GM13976 (cell line): Measurements from ENCODE around the gene THAP5.
"Not testable (repeated sequence)": the region's sequence is repeated elsewhere in the genome, so short reads cannot be mapped to it uniquely, and the experiment has no call there.

Experiments used
- DNase-seq: peaks from one replicate; pipeline ENCODE4 v3.0.0; 2012; ENCODE audit warnings: low spot score
- in situ Hi-C: fragments of 300-500 bp; cut with MboI; formaldehyde crosslinking; loops from one replicate; pipeline ENCODE4 v1.12.0; 2022; ENCODE audit warnings: low sequenced_read_pairs, mixed read lengths, inconsistent platforms; ENCODE audit not compliant: unreplicated experiment
- TF ChIP-seq, protein P1 (sequence below): IDR thresholded peaks from 2 replicates; pipeline ENCODE4 v1.5.1; 2012; ENCODE audit warnings: borderline replicate concordance, mild to moderate bottlenecking; ENCODE audit not compliant: insufficient read depth; ENCODE audit errors: extremely low read depth, missing control alignments, control extremely low read depth

The THAP5 gene

DNA sequence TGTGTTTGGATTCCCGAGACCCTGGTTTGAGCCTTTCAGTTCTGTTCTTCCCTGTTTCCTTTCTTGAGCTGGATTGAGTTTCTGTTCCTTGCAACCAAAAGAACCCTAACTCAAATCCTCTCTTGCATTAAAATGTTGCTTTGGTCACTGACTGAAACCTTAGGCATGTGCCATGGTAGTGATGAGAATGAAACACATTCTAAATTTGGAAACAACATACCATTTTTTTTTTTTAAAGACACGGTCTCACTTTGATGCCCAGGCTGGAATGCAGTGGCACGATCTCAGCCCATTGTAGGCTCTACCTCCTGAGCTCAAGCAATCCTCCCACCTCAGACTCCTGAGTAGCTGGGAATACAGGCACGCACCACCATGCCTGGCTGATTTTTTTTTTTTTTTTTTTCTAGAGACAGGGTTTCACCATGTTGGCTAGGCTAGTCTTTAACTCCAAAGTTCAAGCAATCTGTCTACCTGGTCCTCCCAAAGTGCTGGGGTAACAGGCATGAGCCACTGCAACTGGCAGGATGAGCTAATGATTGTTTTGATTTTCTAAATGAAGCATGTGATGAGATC lies 8.4 kb downstream of the THAP5 start:
- in situ Hi-C loops: no loop called here
- TF ChIP-seq, protein P1, sequence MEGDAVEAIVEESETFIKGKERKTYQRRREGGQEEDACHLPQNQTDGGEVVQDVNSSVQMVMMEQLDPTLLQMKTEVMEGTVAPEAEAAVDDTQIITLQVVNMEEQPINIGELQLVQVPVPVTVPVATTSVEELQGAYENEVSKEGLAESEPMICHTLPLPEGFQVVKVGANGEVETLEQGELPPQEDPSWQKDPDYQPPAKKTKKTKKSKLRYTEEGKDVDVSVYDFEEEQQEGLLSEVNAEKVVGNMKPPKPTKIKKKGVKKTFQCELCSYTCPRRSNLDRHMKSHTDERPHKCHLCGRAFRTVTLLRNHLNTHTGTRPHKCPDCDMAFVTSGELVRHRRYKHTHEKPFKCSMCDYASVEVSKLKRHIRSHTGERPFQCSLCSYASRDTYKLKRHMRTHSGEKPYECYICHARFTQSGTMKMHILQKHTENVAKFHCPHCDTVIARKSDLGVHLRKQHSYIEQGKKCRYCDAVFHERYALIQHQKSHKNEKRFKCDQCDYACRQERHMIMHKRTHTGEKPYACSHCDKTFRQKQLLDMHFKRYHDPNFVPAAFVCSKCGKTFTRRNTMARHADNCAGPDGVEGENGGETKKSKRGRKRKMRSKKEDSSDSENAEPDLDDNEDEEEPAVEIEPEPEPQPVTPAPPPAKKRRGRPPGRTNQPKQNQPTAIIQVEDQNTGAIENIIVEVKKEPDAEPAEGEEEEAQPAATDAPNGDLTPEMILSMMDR: no peak
- DNase-seq: no peak

- in situ Hi-C loops: no loop called here
Measured at GRCh38 chr7:108559253-108559652, 10.3 kb downstream of the THAP5 start.

GRCh38 chr7:108557617-108558016 lies 11.9 kb downstream of the THAP5 start:
- TF ChIP-seq, protein P1: no peak
- in situ Hi-C loops: no loop called here
- DNase-seq: no peak

More at GRCh38 chr7:108559253-108559652, 10.3 kb downstream of the THAP5 start:
- DNase-seq: no peak
- TF ChIP-seq, protein P1: no peak

DNA sequence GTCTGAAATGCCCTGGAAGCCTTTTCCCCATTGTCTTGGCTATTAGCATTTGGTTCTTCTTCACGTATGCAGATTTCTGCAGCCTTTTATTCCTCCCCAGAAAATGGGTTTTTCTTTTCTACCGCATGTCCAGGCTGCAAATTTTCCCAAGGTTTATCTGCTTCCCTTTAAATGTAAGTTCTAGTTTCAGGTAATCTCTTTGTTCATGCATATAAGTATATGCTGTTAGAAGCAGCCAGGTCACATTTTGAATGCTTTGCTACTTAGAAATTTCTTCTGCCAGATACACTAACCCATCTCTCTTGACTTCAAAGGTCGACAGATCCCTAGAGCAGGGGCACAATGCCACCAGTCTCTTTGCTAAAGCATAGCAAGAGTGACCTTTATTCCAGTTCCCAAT lies 12.3 kb downstream of the THAP5 start:
- DNase-seq: no peak
- TF ChIP-seq, protein P1: no peak
- in situ Hi-C loops: no loop called here

DNA sequence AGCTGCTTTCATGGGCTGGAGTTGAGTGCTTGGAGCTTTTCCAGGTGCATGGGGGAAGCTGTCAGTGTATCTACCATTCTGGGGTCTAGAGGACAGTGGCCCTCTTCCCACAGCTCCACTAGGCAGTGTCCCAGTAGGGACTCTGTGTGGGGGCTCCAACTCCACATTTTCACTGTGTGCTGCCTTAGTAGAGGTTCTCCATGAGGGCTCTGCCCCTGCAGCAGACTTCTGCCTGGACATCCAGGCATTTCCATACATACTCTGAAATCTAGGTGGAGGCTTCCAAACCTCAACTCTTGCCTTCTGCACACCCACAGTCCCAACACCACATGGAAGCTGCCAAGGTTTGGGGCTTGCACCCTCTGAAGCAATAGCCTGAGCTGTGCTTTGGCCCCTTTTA lies 12.8 kb downstream of the THAP5 start:
- DNase-seq, in situ Hi-C loops: not testable (repeated sequence)

DNA sequence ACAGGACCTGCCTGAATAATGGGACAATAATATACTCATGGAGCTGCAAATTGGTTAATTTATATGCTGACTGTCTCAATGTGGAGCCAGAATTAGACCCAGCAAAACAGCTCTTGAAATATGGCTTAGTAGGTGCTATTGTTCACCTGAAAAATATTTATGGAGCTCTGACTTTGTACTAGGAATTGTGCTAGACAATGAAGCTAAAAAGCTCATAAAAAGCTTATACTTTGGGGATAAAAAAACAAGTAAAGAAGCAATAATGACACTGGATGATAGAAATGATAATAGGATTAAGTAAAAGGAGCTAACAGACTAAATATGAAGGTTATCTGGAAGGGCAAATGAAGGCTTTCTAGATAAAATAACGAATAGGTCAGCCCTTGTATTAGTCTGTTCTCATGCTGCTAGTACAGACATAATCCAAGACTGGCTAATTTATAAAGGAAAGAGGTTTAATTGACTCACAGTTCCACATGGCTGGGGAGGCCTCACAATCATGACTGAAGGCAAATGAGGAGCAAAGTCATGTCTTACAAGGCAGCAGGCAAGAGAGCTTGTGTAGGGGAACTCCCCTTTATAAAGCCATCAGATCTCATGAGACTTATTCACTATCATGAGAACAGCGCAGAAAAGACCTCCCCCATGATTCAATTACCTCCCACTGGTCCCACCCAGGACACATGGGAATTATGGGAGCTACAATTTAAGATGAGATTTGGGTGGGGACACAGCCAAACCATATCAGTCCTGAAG lies 21.2 kb downstream of the THAP5 start:
- in situ Hi-C loops, DNase-seq: not testable (repeated sequence)

- TF ChIP-seq, protein P1: no peak
- in situ Hi-C loops: no loop called here
- no peak for DNase-seq
Measured at GRCh38 chr7:108541478-108541877, 28.0 kb downstream of the THAP5 start.

DNA sequence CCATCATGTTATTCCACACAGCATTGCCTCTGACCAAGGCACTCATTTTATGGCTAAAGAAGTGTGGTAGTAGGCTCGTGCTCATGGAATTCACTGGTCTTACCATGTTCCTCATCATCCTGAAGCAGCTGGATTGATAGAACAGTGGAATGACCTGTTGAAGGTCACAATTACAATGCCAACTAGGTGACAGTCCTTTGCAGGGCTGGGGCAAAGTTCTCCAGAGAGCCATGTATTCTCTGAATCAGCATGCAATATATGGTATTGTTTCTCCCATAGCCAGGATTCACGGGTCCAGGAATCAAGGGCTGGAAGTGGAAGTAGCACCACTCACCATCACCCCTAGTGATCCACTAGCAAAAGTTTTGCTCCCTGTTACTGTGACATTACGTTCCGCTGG lies 30.8 kb downstream of the THAP5 start:
- in situ Hi-C loops: not testable (repeated sequence)

DNA sequence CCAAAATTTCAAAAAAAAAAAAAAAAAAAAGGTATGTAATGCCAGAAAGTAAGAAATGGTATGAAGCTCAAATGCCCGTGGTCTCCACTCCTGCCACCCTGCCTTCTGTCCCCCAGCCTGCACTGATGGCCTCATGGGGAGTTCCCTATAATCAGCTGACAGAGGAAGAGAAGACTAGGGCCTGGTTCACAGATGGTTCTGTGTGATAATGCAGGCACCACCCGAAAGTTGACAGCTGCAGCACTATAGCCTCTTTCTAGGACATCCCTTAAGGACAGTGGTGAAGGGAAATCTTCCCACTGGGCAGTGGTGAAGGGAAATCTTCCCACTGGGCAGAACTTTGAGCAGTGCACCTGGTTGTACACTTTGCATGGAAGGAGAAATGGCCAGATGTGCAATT lies 31.3 kb downstream of the THAP5 start:
- in situ Hi-C loops, DNase-seq: not testable (repeated sequence)

More for the DNA sequence above, 30.8 kb downstream of the THAP5 start:
- DNase-seq: not testable (repeated sequence)
